ENCODE results near the gene RASL11A. TPM values are rescaled to one million over a fixed set of nuclear protein-coding genes. Genes with fewer than 3 reads are reported as not detected.
"Not testable (repeated sequence)": the region's sequence is repeated elsewhere in the genome, so short reads cannot be mapped to it uniquely, and the experiment has no call there.

The RASL11A gene
- total and polyA plus RNA-seq, 8 donors, result 3.1 to 31.5 (median 11.6) TPM; not detected in 1

GRCh38 chr13:27296496-27296895, 25.9 kb downstream of the RASL11A start:
- Histone ChIP-seq H3K4me1 (no peaks in the 10 kb centered on the region), H3K9me3 (no peaks in the 10 kb centered on the region), H3K27ac (no peak overlapping the region), H3K27me3 (no peaks in the 10 kb centered on the region), H3K36me3 (no peaks in the 10 kb centered on the region), H3K4me3 (no peak overlapping the region)
- no peak for DNase-seq
- intact Hi-C loops (cut with DNase I; ENCODE audit: low total_unique reads), result no loop called here
- TF ChIP-seq POLR2AphosphoS5 (IDR thresholded peaks at IDR 0.05) (no peak), EP300 (IDR thresholded peaks at IDR 0.05) (no peak), POLR2A (IDR thresholded peaks at IDR 0.05) (no peak), CTCF (IDR thresholded peaks at IDR 0.05) (no peak)
- 81 to 94% (median 88%) methylated on average over 8 of the region's 8 CpGs for WGBS, 5 donors

- TF ChIP-seq EP300 (IDR thresholded peaks at IDR 0.05), result no peak
- no peak for TF ChIP-seq CTCF (IDR thresholded peaks at IDR 0.05)
- no peak for TF ChIP-seq POLR2AphosphoS5 (IDR thresholded peaks at IDR 0.05)
- no peak for TF ChIP-seq POLR2A (IDR thresholded peaks at IDR 0.05)
- no peak for DNase-seq
Observed at GRCh38 chr13:27298849-27299248, 28.2 kb downstream of the RASL11A start.

GRCh38 chr13:27300406-27300805, 29.8 kb downstream of the RASL11A start:
- H3K4me3 ChIP-seq; DNase-seq; intact Hi-C loops (cut with DNase I; ENCODE audit: low total_unique reads); H3K27me3 ChIP-seq; H3K36me3 ChIP-seq; H3K4me1 ChIP-seq; H3K9me3 ChIP-seq; H3K27ac ChIP-seq: not testable (repeated sequence)
- 75 to 86% (median 77%) methylated on average over 7 of the region's 7 CpGs for WGBS, 5 donors

More at GRCh38 chr13:27298849-27299248, 28.2 kb downstream of the RASL11A start:
- H3K36me3 ChIP-seq, result no peaks in the 10 kb centered on the region
- H3K27me3 ChIP-seq, result no peaks in the 10 kb centered on the region
- no peak overlapping the region for H3K27ac ChIP-seq
- no peaks in the 10 kb centered on the region for H3K9me3 ChIP-seq
- no peaks in the 10 kb centered on the region for H3K4me1 ChIP-seq
- no peak overlapping the region for H3K4me3 ChIP-seq
- 60 to 71% (median 63%) methylated on average over 5 of the region's 5 CpGs for WGBS, 5 donors
- intact Hi-C loops (cut with DNase I; ENCODE audit: low total_unique reads), result no loop called here

- TF ChIP-seq POLR2A (IDR thresholded peaks at IDR 0.05) (no peak), CTCF (IDR thresholded peaks at IDR 0.05) (no peak), POLR2AphosphoS5 (IDR thresholded peaks at IDR 0.05) (no peak), EP300 (IDR thresholded peaks at IDR 0.05) (no peak)
- no peak for DNase-seq
- H3K4me1 ChIP-seq, result no peaks in the 10 kb centered on the region
- WGBS, 5 donors, result 76 to 90% (median 86%) methylated on average over 6 of the region's 6 CpGs
- H3K4me3 ChIP-seq, result no peak overlapping the region
- H3K9me3 ChIP-seq, result no peaks in the 10 kb centered on the region
- H3K27me3 ChIP-seq, result no peaks in the 10 kb centered on the region
- no peaks in the 10 kb centered on the region for H3K36me3 ChIP-seq
- no peak overlapping the region for H3K27ac ChIP-seq
- intact Hi-C loops (cut with DNase I; ENCODE audit: low total_unique reads), result no loop called here
Observed at GRCh38 chr13:27300941-27301586, 30.4 kb downstream of the RASL11A start.

- H3K27ac ChIP-seq, result no peak overlapping the region
- no peak for DNase-seq
- H3K4me3 ChIP-seq, result no peak overlapping the region
- WGBS, 5 donors, result 58 to 83% (median 64%) methylated on average over 4 of the region's 4 CpGs
- H3K4me1 ChIP-seq, result no peaks in the 10 kb centered on the region
- intact Hi-C loops (cut with DNase I; ENCODE audit: low total_unique reads), result no loop called here
- no peaks in the 10 kb centered on the region for H3K36me3 ChIP-seq
- TF ChIP-seq EP300 (IDR thresholded peaks at IDR 0.05), result no peak
- no peak for TF ChIP-seq POLR2A (IDR thresholded peaks at IDR 0.05)
- TF ChIP-seq CTCF (IDR thresholded peaks at IDR 0.05), result no peak
- TF ChIP-seq POLR2AphosphoS5 (IDR thresholded peaks at IDR 0.05), result no peak
- H3K9me3 ChIP-seq, result no peaks in the 10 kb centered on the region
- H3K27me3 ChIP-seq, result no peaks in the 10 kb centered on the region
Observed at GRCh38 chr13:27302643-27303262, 32.1 kb downstream of the RASL11A start.

Data from stomach (tissue), 9 donors.